Endothelial cell of umbilical vein (primary cell): ENCODE data around the gene TNNT3. TPM values are rescaled to one million over a fixed set of nuclear protein-coding genes. Genes with fewer than 3 reads are reported as not detected.

Experiments used
- BruUV-seq: library from RNA; stranded (reverse); fragments of 400-500 nt; replicated peaks from 2 replicates; lab custom pipeline; 2021; lab: Mats Ljungman, UMichigan
- CTCF ChIA-PET: fragments of 300-600, 350-600 bp; sonication (Branson Sonifier 250); formaldehyde crosslinking; loops from one replicate; lab custom pipeline; 2021; ENCODE audit warnings: antibody characterized with exemption, inconsistent platforms; lab: Charles Lee
- POLR2A ChIA-PET: fragments of 300-600, 350-600 bp; sonication (Branson Sonifier 250); formaldehyde crosslinking; loops from one replicate; lab custom pipeline; 2021; ENCODE audit warnings: antibody characterized with exemption, inconsistent platforms; lab: Charles Lee
- DNase-seq: peaks from one replicate; pipeline ENCODE4 v3.0.0-alpha.2; 2011; ENCODE audit warnings: low read depth, low spot score
- FAIRE-seq: peaks from 2 replicates; lab custom pipeline; 2011; peaks lifted over from hg19 to GRCh38; lab: Jason Lieb, UNC
- H2AFZ ChIP-seq: 2 replicates; pipeline ENCODE4 v1.6.0; 2012; ENCODE audit warnings: low read depth, low read length, control low read depth, inconsistent platforms
- H3K27ac ChIP-seq: 2 replicates; pipeline ENCODE4 v1.5.1; 2011; ENCODE audit warnings: low read depth, mild to moderate bottlenecking, control low read depth, low read length, moderate library complexity; ENCODE audit not compliant: insufficient read depth
- H3K27me3 ChIP-seq, 2 experiments: 2 replicates each; pipeline versions ENCODE4 v1.6.0 to v1.6.1; 2011; ENCODE audit warnings: low read length in 2 of 2, mixed read lengths in 1 of 2; ENCODE audit not compliant: control insufficient read depth in 2 of 2, insufficient read depth in 2 of 2
- H3K36me3 ChIP-seq, 2 experiments: 2 replicates in 1 of 2; 3 replicates in 1 of 2; pipeline ENCODE4 v1.5.1; 2011; ENCODE audit warnings: low read length in 2 of 2, mild to moderate bottlenecking in 1 of 2, moderate library complexity in 1 of 2; ENCODE audit not compliant: control insufficient read depth in 2 of 2, insufficient read depth in 2 of 2; ENCODE audit errors: extremely low read depth in 1 of 2
- H3K4me1 ChIP-seq: 3 replicates; pipeline ENCODE4 v1.5.1; 2011; ENCODE audit warnings: mild to moderate bottlenecking, low read length; ENCODE audit not compliant: control insufficient read depth, insufficient read depth; ENCODE audit errors: extremely low read depth
- H3K4me2 ChIP-seq: 2 replicates; pipeline ENCODE4 v1.6.1; 2011; ENCODE audit warnings: low read length, control low read depth, mixed read lengths; ENCODE audit not compliant: insufficient read depth
- H3K4me3 ChIP-seq, 3 experiments: fragments of 200-600 bp in 1 of 3; sonication (generic), shearing (Covaris generic) in 1 of 3; replicated peaks in 1 of 3; 2 replicates each; pipeline ENCODE4 v1.5.1; 2011 to 2016; ENCODE audit warnings: control low read depth in 3 of 3, low read length in 3 of 3, mild to moderate bottlenecking in 2 of 3, inconsistent platforms in 1 of 3, low read depth in 1 of 3, moderate library complexity in 1 of 3; ENCODE audit not compliant: insufficient read depth in 1 of 3
- H3K79me2 ChIP-seq: 2 replicates; pipeline ENCODE4 v1.6.0; 2012; ENCODE audit warnings: low read length, inconsistent platforms; ENCODE audit not compliant: control insufficient read depth, insufficient read depth
- H3K9ac ChIP-seq: replicated peaks from 2 replicates; pipeline ENCODE3; 2011; ENCODE audit warnings: low read length, control low read depth; ENCODE audit not compliant: insufficient read depth; ENCODE audit errors: extremely low read depth
- H3K9me1 ChIP-seq: replicated peaks from 3 replicates; pipeline ENCODE4 v1.6.0; 2011; ENCODE audit warnings: mild to moderate bottlenecking, low read length; ENCODE audit not compliant: control insufficient read depth, insufficient read depth; ENCODE audit errors: extremely low read depth
- H3K9me3 ChIP-seq: replicated peaks from 2 replicates; pipeline ENCODE4 v1.5.1; 2012; ENCODE audit warnings: low read length, inconsistent platforms; ENCODE audit not compliant: control insufficient read depth, insufficient read depth
- H4K20me1 ChIP-seq: replicated peaks from 2 replicates; pipeline ENCODE3; 2011; ENCODE audit warnings: mild to moderate bottlenecking, low read length; ENCODE audit not compliant: control insufficient read depth, insufficient read depth; ENCODE audit errors: extremely low read depth
- EZH2 ChIP-seq: IDR thresholded peaks from 2 replicates; pipeline ENCODE4 v1.6.1; 2012; ENCODE audit warnings: borderline replicate concordance, low read depth, mild to moderate bottlenecking, moderate library complexity, low read length, inconsistent platforms; ENCODE audit not compliant: severe bottlenecking
- FOS ChIP-seq: IDR thresholded peaks from 2 replicates; pipeline ENCODE4 v1.6.1; 2011; ENCODE audit warnings: mild to moderate bottlenecking, low read length, moderate library complexity, borderline replicate concordance; ENCODE audit not compliant: insufficient read depth
- GATA2 ChIP-seq: IDR thresholded peaks from 2 replicates; pipeline ENCODE4 v1.7.0; 2011; ENCODE audit warnings: low read depth, mild to moderate bottlenecking, moderate library complexity, mixed read lengths, low read length; ENCODE audit not compliant: insufficient read length, insufficient read depth
- JUN ChIP-seq: IDR thresholded peaks from 2 replicates; pipeline ENCODE4 v1.6.1; 2011; ENCODE audit warnings: borderline replicate concordance, low read depth; ENCODE audit not compliant: insufficient read length, insufficient read depth
- MAX ChIP-seq: IDR thresholded peaks from 2 replicates; pipeline ENCODE4 v1.6.1; 2011; ENCODE audit not compliant: insufficient read depth, insufficient read length
- MYC ChIP-seq: IDR thresholded peaks from one replicate; pipeline ENCODE4 v1.6.1; 2011; ENCODE audit warnings: mild to moderate bottlenecking, low read depth, low read length
- POLR2A ChIP-seq: IDR thresholded peaks from 2 replicates; pipeline ENCODE4 v1.6.1; 2012; ENCODE audit warnings: low read depth, mild to moderate bottlenecking, control low read depth, low read length
- POLR2AphosphoS5 ChIP-seq: IDR thresholded peaks from 2 replicates; pipeline ENCODE4 v1.6.1; 2012; ENCODE audit warnings: low read depth, mild to moderate bottlenecking, control low read depth, low read length, moderate library complexity; ENCODE audit not compliant: insufficient read depth
- dilution Hi-C: fragments of 300-500 bp; cut with MboI; formaldehyde crosslinking; loops from one replicate; pipeline ENCODE4 v1.15.0; 2019; ENCODE audit warnings: low sequenced_read_pairs; ENCODE audit not compliant: extremely low pct_ligation_motif_present
- intact Hi-C: fragments of 100-400 bp; cut with micrococcal nuclease; formaldehyde crosslinking; loops from one replicate; pipeline ENCODE4 v1.10.0; 2022
- polyA plus RNA-seq, 4 experiments: library from polyadenylated mRNA; depleted of rRNA in 3 of 4; stranded (reverse) in 3 of 4; unstranded in 1 of 4; fragments of >200 nt; gene quantifications; 2 replicates each; pipeline versions ENCODE4 v1.2.1 to v1.2.3, GENCODE V29; 2011 to 2012; ENCODE audit warnings: missing spikeins in 1 of 4
- total RNA-seq: library from RNA; stranded (reverse); gene quantifications from 2 replicates; pipeline ENCODE4 v1.2.3, GENCODE V29; 2021
- TF ChIP-seq, protein P1 (sequence below), 2 donors: IDR thresholded peaks; 1 replicate in 1 of 2; 2 replicates in 1 of 2; pipeline ENCODE4 v1.5.1; 2011; ENCODE audit warnings: low read length in 2 of 2, mild to moderate bottlenecking in 2 of 2, moderate library complexity in 2 of 2, control low read depth in 1 of 2, inconsistent platforms in 1 of 2, low read depth in 1 of 2; ENCODE audit not compliant: insufficient read depth in 1 of 2; ENCODE audit errors: extremely low read depth in 1 of 2

TNNT3 gene
- total and polyA plus RNA-seq, 2 donors (not counting 3 experiments of a cell fraction or from before 2014, with no cell fraction given) = not detected

DNA sequence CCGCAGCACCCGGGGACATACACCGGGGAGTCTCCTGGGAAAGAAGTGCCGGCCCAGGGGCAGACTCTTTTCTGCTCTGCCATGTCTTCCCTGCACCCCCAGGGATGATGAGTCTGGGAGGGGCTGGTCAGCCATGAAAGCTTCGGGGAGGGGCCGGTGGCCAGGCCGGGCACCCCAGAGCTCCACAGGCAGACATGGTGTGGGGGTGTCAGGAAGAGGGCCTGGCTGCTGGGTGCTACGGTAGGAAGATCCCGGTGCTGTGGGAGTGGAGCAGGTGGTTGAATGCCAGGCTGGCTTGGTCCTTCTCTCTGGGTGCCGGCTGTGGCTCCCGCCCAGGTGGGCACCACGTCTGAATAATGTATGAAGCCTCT is 49.2 kb upstream of the TNNT3 start:
- no peak overlapping the region for H3K4me2 ChIP-seq
- intact Hi-C loops = no loop called here
- no peaks in the 10 kb centered on the region for H3K9me1 ChIP-seq
- no TSS peak for BruUV-seq
- H3K27me3 ChIP-seq = peaks cover 0 to 3% of the 10 kb centered on the region in 2 experiments
- ChIA-PET POLR2A (no interaction called here), CTCF (interaction anchor here (1.1 to 3.2 kb wide), 4 partner anchors 12 to 280 kb away, joined by 3 to 11 read pairs (median 6); no protein-coding TSS in a partner anchor)
- H3K79me2 ChIP-seq = no peaks in the 10 kb centered on the region
- no peaks in the 10 kb centered on the region for H3K36me3 ChIP-seq
- no peaks in the 10 kb centered on the region for H4K20me1 ChIP-seq
- dilution Hi-C loops = no loop called here
- H3K27ac ChIP-seq = no peak overlapping the region
- H3K9me3 ChIP-seq = no peaks in the 10 kb centered on the region
- TF ChIP-seq GATA2 (no peak), MYC (no peak), EZH2 (no peak), POLR2AphosphoS5 (no peak), FOS (no peak), JUN (no peak), POLR2A (no peak), MAX (no peak)
- TF ChIP-seq, protein P1, sequence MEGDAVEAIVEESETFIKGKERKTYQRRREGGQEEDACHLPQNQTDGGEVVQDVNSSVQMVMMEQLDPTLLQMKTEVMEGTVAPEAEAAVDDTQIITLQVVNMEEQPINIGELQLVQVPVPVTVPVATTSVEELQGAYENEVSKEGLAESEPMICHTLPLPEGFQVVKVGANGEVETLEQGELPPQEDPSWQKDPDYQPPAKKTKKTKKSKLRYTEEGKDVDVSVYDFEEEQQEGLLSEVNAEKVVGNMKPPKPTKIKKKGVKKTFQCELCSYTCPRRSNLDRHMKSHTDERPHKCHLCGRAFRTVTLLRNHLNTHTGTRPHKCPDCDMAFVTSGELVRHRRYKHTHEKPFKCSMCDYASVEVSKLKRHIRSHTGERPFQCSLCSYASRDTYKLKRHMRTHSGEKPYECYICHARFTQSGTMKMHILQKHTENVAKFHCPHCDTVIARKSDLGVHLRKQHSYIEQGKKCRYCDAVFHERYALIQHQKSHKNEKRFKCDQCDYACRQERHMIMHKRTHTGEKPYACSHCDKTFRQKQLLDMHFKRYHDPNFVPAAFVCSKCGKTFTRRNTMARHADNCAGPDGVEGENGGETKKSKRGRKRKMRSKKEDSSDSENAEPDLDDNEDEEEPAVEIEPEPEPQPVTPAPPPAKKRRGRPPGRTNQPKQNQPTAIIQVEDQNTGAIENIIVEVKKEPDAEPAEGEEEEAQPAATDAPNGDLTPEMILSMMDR (IDR thresholded peaks at IDR 0.05; ENCODE audit: extremely low read depth in 1 of 2, insufficient read depth in 1 of 2, low read depth in 1 of 2, low read length in 2 of 2) = no peak
- H3K4me1 ChIP-seq = no peaks in the 10 kb centered on the region
- no peak for DNase-seq
- H3K4me3 ChIP-seq = no peak overlapping the region
- H3K9ac ChIP-seq = no peak overlapping the region
- FAIRE-seq = no peak
- no peak overlapping the region for H2AFZ ChIP-seq
